Smooth muscle cell (in vitro differentiated cells): Measurements from ENCODE around the gene DTNBP1. TPM values are rescaled to one million over a fixed set of nuclear protein-coding genes. Genes with fewer than 3 reads are reported as not detected.

Experiments
- DNase-seq: peaks from one replicate; lab custom pipeline; 2025; ENCODE audit not compliant: unreplicated experiment; lab: John Stamatoyannopoulos, UW
- H2AFZ ChIP-seq: fragments of 200-600 bp; sonication (generic); 2 replicates; pipeline ENCODE4 v1.6.0; 2016; ENCODE audit warnings: antibody characterized with exemption, low read depth, mild to moderate bottlenecking
- H3F3A ChIP-seq: fragments of 200-600 bp; sonication (generic); 2 replicates; pipeline ENCODE4 v1.6.0; 2017; ENCODE audit warnings: antibody characterized with exemption, low read depth
- H3K27ac ChIP-seq: fragments of 200-600 bp; sonication (generic); 2 replicates; pipeline ENCODE4 v1.5.1; 2016; ENCODE audit warnings: low read depth, mild to moderate bottlenecking
- H3K27me3 ChIP-seq: fragments of 200-600 bp; sonication (generic); 2 replicates; pipeline ENCODE4 v1.6.1; 2016; ENCODE audit warnings: low read depth, mild to moderate bottlenecking
- H3K36me3 ChIP-seq: fragments of 200-600 bp; sonication (generic); 2 replicates; pipeline ENCODE4 v1.5.1; 2016; ENCODE audit warnings: low read depth
- H3K4me1 ChIP-seq: fragments of 200-600 bp; sonication (generic); 2 replicates; pipeline ENCODE4 v1.5.1; 2016; ENCODE audit warnings: low read depth
- H3K4me2 ChIP-seq: fragments of 200-600 bp; sonication (generic); 2 replicates; pipeline ENCODE4 v1.6.0; 2016; ENCODE audit warnings: mild to moderate bottlenecking
- H3K4me3 ChIP-seq: fragments of 200-600 bp; sonication (generic); 2 replicates; pipeline ENCODE4 v1.5.1; 2016; ENCODE audit warnings: mild to moderate bottlenecking
- H3K79me2 ChIP-seq: fragments of 200-600 bp; sonication (generic); 2 replicates; pipeline ENCODE4 v1.6.0; 2016; ENCODE audit warnings: low read depth, mild to moderate bottlenecking
- H3K9ac ChIP-seq: fragments of 200-600 bp; sonication (generic); 2 replicates; pipeline ENCODE4 v1.6.0; 2016; ENCODE audit warnings: low read depth
- H3K9me3 ChIP-seq: fragments of 200-600 bp; sonication (generic); replicated peaks from 2 replicates; pipeline ENCODE4 v1.5.1; 2016; ENCODE audit warnings: low read depth
- H4K20me1 ChIP-seq: fragments of 200-600 bp; sonication (generic); 2 replicates; pipeline ENCODE4 v1.6.0; 2016; ENCODE audit warnings: low read depth
- WGBS: methylation state at CpG from one replicate; pipeline ENCODE4 v1.1.7; 2016; ENCODE audit warnings: low lambda C conversion rate; 5-methylcytosine and 5-hydroxymethylcytosine counted together
- polyA plus RNA-seq: library from polyadenylated mRNA; unstranded; fragments of >200 nt; fragmentation: Nextera tagmentation; extraction: Ambion mirVana; gene quantifications from 2 replicates; pipeline ENCODE4 v1.2.1, GENCODE V29; 2016
- total RNA-seq: library from RNA; depleted of rRNA; stranded (reverse); fragments of >200 nt; gene quantifications from 2 replicates; pipeline ENCODE4 v1.2.3, GENCODE V29; 2014
- TF ChIP-seq, protein P1 (sequence below): fragments of 200-600 bp; sonication (generic); IDR thresholded peaks from 2 replicates; pipeline ENCODE4 v1.5.1; 2017; ENCODE audit warnings: borderline replicate concordance, mild to moderate bottlenecking, antibody characterized with exemption; ENCODE audit not compliant: insufficient read depth, poor library complexity, severe bottlenecking

Gene DTNBP1
- total and polyA plus RNA-seq, 2 experiments from 2014 or later, result 11.9 to 24.2 TPM

DNA sequence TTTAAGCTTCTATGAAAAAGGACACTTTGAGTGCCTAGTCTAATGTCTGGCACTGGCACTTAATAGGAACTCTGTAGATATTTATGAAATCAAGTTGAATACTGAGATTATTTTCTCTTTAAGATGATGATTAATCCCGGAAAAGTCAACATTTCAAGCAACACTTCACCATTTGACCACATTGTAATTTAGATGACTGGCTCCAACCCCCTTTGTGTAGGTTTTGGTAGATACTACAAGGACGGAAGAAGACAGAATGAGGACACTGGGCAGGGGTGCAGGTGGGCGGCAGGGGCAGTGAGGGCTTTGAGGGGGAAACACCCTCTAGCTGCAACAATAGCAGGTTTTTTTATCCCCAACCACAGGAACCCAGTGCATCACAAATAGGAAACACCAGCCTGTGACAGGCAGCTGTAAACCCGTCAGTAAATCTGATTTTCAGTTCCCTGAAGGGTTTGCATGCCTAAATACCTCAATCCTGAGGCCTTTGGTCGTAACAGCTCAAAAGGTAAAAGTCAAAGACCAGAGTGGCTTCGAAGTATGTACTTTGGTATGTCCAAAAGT lies 4.6 kb downstream of the DTNBP1 start:
- Histone ChIP-seq H3K4me2 (no peak overlapping the region), H3K9ac (no peak overlapping the region), H3K79me2 (peaks cover 5% of the 10 kb centered on the region), H3K27me3 (no peaks in the 10 kb centered on the region), H3F3A (no peaks in the 10 kb centered on the region), H3K9me3 (no peaks in the 10 kb centered on the region), H2AFZ (no peak overlapping the region), H4K20me1 (peaks cover 19% of the 10 kb centered on the region), H3K36me3 (no peaks in the 10 kb centered on the region), H3K4me3 (no peak overlapping the region), H3K27ac (no peak overlapping the region), H3K4me1 (peaks cover 18% of the 10 kb centered on the region)
- WGBS, result 72% methylated on average over 6 of the region's 6 CpGs
- TF ChIP-seq, protein P1, sequence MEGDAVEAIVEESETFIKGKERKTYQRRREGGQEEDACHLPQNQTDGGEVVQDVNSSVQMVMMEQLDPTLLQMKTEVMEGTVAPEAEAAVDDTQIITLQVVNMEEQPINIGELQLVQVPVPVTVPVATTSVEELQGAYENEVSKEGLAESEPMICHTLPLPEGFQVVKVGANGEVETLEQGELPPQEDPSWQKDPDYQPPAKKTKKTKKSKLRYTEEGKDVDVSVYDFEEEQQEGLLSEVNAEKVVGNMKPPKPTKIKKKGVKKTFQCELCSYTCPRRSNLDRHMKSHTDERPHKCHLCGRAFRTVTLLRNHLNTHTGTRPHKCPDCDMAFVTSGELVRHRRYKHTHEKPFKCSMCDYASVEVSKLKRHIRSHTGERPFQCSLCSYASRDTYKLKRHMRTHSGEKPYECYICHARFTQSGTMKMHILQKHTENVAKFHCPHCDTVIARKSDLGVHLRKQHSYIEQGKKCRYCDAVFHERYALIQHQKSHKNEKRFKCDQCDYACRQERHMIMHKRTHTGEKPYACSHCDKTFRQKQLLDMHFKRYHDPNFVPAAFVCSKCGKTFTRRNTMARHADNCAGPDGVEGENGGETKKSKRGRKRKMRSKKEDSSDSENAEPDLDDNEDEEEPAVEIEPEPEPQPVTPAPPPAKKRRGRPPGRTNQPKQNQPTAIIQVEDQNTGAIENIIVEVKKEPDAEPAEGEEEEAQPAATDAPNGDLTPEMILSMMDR, result no peak
- DNase-seq, result no peak

DNA sequence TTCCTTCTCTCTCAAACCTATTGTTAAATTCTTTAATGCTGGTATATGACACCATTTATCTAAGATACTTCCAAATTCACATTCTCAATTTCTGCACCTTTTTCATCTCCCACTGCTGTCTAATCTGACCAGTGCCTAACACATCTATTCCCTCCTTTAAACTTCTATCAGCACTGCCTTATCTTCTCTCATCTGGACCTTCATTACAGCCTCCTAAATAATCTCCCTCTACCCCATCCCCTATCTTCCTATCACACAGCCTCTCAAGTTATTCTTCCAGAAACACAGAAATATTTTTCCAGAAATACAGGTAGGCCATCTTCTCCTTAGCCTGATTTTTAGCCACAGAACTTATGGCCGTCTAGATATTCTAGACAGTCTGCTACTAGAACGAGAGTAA lies 5.5 kb downstream of the DTNBP1 start:
- H3K4me2 ChIP-seq, result no peak overlapping the region
- H3F3A ChIP-seq, result no peaks in the 10 kb centered on the region
- peaks cover 5% of the 10 kb centered on the region for H3K79me2 ChIP-seq
- no peaks in the 10 kb centered on the region for H3K27me3 ChIP-seq
- no peak overlapping the region for H2AFZ ChIP-seq
- H3K36me3 ChIP-seq, result no peaks in the 10 kb centered on the region
- DNase-seq, result no peak
- H3K4me1 ChIP-seq, result peaks cover 18% of the 10 kb centered on the region
- no peak overlapping the region for H3K9ac ChIP-seq
- H3K9me3 ChIP-seq, result no peaks in the 10 kb centered on the region
- WGBS, result 95% methylated on average over 2 of the region's 2 CpGs
- TF ChIP-seq, protein P1, result no peak
- no peak overlapping the region for H3K4me3 ChIP-seq
- peaks cover 20% of the 10 kb centered on the region for H4K20me1 ChIP-seq
- no peak overlapping the region for H3K27ac ChIP-seq

GRCh38 chr6:15656145-15656544 lies 6.7 kb downstream of the DTNBP1 start:
- Histone ChIP-seq H3K79me2 (peaks cover 5% of the 10 kb centered on the region), H3K9me3 (no peaks in the 10 kb centered on the region), H3K4me1 (peaks cover 12% of the 10 kb centered on the region), H3K4me2 (no peak overlapping the region), H3K9ac (no peak overlapping the region), H2AFZ (no peak overlapping the region), H3K4me3 (no peak overlapping the region), H3K36me3 (no peaks in the 10 kb centered on the region), H3K27me3 (no peaks in the 10 kb centered on the region), H3F3A (no peaks in the 10 kb centered on the region), H4K20me1 (peaks cover 20% of the 10 kb centered on the region), H3K27ac (no peak overlapping the region)
- TF ChIP-seq, protein P1, result no peak
- no peak for DNase-seq
- 97% methylated on average over 3 of the region's 3 CpGs for WGBS

GRCh38 chr6:15654250-15654649 lies 8.6 kb downstream of the DTNBP1 start:
- 92% methylated on average over 4 of the region's 4 CpGs for WGBS
- H3K4me3 ChIP-seq, result no peak overlapping the region

More at GRCh38 chr6:15654250-15654649, 8.6 kb downstream of the DTNBP1 start:
- Histone ChIP-seq H3K4me1 (peaks cover 12% of the 10 kb centered on the region), H3K27ac (no peak overlapping the region), H2AFZ (no peak overlapping the region), H3K36me3 (no peaks in the 10 kb centered on the region), H3K27me3 (no peaks in the 10 kb centered on the region), H4K20me1 (peaks cover 20% of the 10 kb centered on the region), H3K9ac (no peak overlapping the region), H3F3A (no peaks in the 10 kb centered on the region), H3K4me2 (no peak overlapping the region), H3K9me3 (no peaks in the 10 kb centered on the region), H3K79me2 (peaks cover 5% of the 10 kb centered on the region)
- no peak for DNase-seq
- TF ChIP-seq, protein P1, result no peak
